Skin epidermis (tissue), 12 donors: ENCODE measurements around the gene NAP1L1.

Experiments used
- H3K27ac ChIP-seq, 21 experiments: fragments of 200-600 bp; sonication (generic) in 11 of 21; one replicate each; pipeline ENCODE4 v1.5.0; 2020; ENCODE audit warnings: mild to moderate bottlenecking in 3 of 21, inconsistent platforms in 2 of 21, moderate library complexity in 2 of 21
- H3K4me3 ChIP-seq, 7 experiments: fragments of 200-600 bp; sonication (generic) in 2 of 7; one replicate each; pipeline ENCODE4 v1.5.0; 2020; ENCODE audit warnings: inconsistent platforms in 2 of 7, mild to moderate bottlenecking in 2 of 7, moderate library complexity in 1 of 7

The NAP1L1 gene

DNA sequence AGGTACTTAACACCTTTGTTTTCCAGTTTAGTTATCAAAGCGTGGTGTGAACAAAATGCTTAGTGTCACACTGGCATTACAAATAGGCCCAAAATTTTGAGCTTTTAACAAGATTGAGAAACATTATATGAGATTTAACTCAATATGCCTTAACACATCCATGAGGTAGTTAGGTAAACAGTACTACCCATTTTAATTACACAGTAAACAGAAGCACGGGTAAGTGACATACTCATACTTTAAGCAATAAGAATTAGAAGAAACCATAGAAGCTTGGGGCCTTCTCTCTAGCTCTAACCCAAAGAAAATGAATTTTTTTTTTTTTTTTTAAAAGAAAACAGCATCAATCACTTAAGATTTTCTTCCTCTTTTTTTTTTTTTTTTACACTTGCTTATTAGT is 37.4 kb downstream of the NAP1L1 start:
- H3K27ac ChIP-seq = no peak overlapping the region
- no peak overlapping the region for H3K4me3 ChIP-seq

DNA sequence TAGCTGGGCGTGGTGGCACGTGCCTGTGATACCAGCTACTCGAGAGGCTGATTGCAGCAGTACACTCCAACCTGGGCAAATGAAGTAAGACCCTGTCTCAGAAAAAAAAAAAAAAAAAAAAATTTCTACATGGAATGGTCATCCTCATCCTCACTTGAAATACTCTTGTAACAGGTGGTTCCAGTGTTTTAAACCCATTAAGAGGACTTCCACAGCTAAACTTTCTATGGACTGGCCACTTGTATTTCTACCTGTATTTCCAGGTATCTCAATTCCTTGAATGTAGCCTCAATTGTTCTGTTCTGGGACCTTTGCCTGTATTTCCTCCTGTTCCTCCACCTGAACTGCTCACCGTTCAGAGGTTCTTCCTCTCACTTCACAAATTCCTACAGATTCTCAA is 41.1 kb downstream of the NAP1L1 start:
- Histone ChIP-seq H3K27ac (no peak overlapping the region), H3K4me3 (no peak overlapping the region)

DNA sequence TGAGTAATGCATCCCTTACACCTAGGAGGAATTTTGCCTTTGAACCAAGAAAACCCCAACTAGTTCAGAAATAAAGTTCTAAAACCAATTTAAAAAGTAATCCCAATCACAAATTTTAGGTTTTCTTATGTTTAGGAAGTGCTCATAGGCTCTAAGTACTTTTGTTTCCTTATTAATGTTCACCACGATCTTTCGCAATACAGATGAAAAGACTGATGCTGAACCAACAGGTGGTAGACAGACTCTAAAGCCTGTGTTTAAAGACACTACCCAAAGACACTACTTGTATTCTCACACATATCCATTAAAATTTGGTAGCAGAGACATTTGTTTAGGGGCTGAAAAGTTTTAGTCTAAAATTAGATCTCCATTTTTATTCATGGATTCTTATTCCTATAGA is 42.3 kb downstream of the NAP1L1 start:
- no peak overlapping the region for H3K4me3 ChIP-seq
- H3K27ac ChIP-seq = no peak overlapping the region

DNA sequence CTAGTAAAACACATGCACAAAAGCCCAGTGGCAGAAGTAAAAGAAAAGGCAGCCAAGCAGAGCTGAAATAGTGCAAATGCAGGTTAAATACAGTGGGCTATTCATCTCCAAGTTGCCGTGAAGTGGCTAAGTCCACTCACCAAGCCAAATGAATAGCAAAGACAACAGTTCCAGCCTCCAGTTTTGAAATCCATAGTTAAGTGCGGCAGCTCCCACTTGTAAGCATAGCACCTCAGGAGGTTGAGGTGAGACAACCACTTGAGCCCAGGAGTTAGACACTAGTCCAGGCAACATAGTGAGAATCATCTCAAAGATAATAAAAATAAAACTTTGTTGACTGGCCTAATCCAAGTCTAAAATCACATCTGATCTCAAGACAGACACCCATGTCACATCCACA is 43.1 kb downstream of the NAP1L1 start:
- no peak overlapping the region for H3K27ac ChIP-seq
- no peak overlapping the region for H3K4me3 ChIP-seq

DNA sequence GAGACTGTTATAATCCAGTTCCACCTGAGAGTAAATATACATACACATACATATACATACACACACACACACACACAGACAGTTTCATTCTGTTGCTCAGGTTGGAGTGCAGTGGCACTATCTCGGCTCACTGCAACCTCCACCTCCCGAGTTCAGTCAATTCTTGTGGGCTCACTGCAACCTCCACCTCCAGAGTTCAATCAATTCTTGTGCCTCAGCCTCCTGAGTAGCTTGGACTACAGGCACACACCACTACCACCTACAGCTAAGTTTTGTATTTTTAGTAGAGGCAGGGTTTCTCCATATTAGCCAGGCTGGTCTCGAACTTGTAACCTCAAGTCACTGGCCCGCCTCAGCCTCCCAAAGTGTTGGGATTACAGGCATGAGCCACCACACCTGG is 44.0 kb downstream of the NAP1L1 start:
- H3K27ac ChIP-seq = no peak overlapping the region
- H3K4me3 ChIP-seq = no peak overlapping the region

DNA sequence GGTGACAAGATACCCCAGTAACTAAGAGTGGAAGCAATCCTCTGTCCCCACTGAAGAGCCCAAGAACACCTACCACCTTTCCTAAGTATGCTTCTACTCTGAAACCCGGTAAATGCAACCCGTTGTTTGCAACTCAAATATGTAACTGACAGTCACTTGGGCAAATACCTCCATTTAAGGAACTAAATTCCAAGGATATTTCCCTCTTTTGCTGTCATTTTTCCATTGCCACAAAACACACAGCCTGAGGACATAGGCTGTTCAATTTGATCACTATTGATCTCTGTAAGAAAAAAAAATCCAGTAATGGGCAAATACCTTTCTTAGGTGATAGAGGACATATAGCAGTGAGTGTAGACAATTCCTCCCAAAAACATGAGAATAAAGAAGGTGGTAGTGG is 46.3 kb downstream of the NAP1L1 start:
- H3K27ac ChIP-seq = no peak overlapping the region
- no peak overlapping the region for H3K4me3 ChIP-seq

DNA sequence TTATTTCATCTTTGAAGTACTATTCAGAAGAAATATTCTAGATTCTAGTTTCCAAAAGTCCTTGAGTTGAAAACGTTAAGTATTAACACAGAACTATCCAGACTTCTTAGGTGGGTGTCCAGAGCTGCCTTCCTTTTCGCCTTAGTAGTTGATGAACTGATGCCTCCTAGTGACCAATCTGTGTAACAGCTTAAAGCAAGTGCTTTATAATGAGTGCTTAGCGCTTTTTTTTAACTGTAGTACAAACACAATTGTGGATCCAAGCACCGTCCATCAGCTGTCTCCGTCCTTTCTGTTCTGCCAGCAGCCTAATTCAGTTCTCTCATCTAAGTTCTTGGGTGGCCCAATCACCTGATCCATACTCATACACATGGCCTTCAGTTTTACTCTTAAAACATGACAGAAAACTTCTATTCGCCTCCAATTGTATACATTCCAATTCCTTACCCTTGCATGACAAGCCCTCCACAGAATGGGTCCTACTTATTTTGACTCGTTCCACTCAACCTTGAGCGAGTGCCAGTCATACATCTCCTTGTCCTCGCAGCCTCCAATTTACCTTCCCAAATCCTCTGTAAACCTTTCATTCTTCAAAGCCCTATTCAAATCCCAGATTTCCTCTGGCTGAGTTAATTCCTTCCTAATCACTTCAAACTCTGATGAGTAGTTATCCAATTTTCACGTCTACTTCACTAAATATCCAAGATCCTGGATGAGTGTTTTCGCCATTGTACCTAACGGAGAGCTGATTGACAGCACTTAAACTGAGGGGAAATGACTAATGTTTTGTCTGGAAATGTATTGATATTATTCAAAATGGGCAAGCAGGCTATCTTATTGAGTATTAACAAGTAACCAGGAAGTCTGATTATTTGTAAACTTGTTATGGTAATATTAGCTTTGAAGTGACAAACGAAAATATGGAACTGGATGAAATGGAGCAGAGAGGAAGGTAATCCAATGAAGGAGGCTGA is 47.1 kb downstream of the NAP1L1 start:
- no peak overlapping the region for H3K27ac ChIP-seq

DNA sequence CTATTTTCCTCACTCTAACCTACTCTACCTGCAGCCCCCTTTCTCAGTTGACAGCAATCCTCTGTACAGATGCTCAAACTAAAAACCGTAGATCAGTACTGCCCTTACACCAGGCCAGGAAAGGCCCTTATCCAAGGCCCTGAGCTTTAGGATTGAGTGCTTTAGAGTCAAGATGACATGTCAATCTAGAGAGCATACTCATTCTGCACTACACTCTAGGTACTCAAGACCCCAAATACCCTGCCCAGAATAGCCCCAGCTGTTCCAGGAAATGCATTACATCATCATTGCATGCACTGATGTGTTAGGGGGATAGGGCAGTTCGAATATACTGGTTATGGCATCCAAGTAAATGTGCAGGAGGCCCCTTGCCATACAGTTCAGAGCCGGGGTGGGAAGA is 49.4 kb downstream of the NAP1L1 start:
- Histone ChIP-seq H3K4me3 (no peak overlapping the region), H3K27ac (no peak overlapping the region)

More for the DNA sequence above, 47.1 kb downstream of the NAP1L1 start:
- no peak overlapping the region for H3K4me3 ChIP-seq

DNA sequence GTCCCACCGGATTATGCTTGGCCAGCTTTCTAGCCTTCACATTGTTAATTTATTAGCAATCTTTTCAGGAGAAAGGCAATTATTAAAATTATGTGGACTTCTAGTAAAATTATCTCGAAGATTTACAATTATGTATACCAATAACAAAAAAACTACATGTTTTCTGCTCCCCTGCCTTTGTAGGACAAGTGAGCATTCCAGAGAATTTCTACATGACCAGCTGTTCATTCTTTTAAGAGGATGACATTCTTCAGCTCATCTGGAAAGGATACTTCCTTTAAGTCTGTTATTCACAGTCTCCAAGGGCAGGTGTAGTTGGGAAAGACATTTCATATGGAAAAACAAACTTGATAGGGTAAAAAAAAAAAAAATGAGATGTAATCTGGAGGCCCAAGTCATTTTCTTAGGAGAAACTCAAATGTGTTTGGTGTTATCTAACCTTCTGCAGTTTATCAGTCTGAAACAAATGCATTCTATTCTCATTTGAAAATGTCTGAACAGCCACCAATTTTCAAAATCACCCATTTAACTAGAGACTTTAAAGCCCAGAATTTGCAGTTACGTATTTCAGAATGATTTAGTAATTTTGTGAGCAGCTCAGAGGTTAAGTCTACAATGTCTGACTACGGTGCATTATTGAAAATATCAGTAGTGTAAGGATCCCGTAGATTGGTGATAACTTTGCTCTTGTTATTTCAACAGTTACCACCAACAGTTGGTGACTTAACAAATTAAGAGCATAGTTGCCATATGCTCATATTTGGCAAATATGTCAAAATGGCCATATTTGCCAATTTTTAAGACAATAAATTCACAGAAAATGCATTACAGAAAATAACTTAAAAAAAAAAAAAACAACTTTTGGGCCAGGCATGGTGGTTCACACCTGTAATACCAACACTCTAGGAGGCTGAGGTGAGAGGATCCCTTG is 51.1 kb downstream of the NAP1L1 start:
- peak overlapping the region in 4 of 7 experiments; percentile 65 to 83 (median 72) for H3K4me3 ChIP-seq
- H3K27ac ChIP-seq = peak overlapping the region in 14 of 21 experiments; percentile 82 to 98 (median 96)

DNA sequence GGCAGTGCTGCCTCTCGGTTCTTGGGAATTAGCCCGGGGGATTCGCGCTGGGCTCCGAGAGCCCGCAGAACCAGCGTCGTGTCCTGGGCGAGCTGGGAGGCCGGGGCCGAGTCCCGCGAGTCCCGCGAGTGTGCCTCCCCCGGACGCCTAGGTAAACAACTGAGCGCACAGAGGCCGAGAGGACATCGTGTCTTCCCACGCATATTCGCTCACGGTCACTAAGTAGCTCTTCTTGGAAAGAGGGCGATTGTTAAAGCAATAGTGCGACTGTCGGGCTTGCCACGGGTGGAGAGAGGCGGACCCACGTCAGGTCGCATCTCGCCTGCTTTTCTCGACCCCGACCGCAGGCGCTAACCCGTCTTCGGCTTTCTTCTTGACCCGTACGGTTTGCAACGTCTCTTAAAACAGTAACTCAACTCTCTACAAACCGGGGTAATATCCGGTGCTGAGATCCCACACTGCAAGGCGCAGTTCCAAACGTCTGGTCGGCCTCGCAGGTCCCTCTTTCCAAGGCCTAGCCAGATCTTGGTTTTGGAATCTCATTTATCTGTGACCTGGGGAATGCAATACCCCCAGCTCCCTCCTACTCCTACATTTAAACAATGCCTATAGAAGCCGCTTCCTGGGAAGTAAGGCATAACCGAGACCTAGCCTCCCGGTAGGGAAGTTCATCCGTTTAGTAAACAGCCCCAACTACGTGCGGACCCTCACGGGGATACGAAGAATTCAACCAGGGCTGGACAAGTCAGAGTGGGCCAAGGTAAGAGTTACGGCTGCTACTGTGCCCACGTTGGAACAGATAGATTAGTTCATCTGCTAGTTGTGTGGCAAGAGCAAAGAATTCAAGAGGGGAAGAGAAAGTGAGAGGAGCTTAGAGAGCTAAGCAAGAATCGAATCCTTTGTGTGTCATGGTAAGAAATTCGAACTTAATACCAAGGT is 52.2 kb downstream of the NAP1L1 start:
- peak overlapping the region; percentile 49 to 83 (median 70) for H3K4me3 ChIP-seq
- peak overlapping the region; percentile 71 to 98 (median 94) for H3K27ac ChIP-seq

DNA sequence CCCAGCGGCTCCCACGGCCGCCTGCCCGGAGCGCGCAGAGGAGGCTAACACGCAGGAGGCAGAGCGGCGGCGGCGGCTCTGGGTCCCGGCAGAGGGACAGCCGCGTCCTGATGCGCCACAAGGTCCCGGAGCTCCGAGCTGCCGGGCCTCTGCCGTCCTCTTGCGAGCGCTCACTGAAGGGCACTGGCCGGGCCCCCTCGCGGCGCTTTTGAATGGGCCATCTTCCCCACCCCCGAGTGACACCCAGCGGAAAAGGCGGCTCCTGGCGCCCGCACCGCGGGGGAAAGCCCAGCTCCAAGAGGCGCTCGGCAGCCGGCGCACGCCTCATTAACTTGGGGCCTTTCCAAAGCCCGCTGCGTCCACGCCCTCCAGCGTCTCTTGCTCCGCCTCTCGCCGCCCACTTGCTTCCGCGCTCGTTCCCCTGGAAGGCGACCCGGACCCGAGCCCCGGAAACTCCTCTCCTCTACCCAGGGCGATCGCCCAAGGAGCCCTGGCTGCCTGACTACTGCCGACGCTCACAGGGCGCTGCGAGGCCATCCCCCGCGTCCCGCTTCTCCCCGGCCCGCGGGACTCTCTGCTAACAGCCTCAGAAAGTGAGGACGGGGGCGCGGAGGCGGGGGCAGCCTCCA is 53.0 kb downstream of the NAP1L1 start, which contains the start of gene PHLDA1:
TSS of gene PHLDA1 (minus strand) at position 363 of the 629 bp plus-strand sequence.
- Histone ChIP-seq H3K27ac (peak within 1 kb of the TSS; percentile 71 to 98 (median 94)), H3K4me3 (peak within 1 kb of the TSS; percentile 49 to 83 (median 70))

DNA sequence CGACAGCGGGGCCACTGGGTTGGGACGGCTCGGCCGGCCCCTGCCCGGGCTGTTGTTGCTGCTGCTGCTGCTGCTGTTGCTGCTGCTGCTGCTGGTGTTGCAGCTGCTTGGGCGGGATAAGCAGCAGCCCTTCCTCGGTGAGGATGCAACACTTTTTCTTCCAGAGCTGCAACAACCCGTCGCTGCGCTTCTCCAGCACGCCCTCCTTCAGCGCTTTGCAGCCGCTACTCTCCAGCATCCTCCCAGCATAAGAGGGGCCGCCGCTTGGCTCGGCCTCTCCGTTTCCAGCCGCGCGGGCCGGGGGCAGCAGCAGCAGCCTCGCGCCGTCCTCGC is 53.4 kb downstream of the NAP1L1 start:
- Histone ChIP-seq H3K27ac (peak overlapping the region; percentile 44 to 98 (median 94)), H3K4me3 (peak overlapping the region; percentile 49 to 83 (median 70))

DNA sequence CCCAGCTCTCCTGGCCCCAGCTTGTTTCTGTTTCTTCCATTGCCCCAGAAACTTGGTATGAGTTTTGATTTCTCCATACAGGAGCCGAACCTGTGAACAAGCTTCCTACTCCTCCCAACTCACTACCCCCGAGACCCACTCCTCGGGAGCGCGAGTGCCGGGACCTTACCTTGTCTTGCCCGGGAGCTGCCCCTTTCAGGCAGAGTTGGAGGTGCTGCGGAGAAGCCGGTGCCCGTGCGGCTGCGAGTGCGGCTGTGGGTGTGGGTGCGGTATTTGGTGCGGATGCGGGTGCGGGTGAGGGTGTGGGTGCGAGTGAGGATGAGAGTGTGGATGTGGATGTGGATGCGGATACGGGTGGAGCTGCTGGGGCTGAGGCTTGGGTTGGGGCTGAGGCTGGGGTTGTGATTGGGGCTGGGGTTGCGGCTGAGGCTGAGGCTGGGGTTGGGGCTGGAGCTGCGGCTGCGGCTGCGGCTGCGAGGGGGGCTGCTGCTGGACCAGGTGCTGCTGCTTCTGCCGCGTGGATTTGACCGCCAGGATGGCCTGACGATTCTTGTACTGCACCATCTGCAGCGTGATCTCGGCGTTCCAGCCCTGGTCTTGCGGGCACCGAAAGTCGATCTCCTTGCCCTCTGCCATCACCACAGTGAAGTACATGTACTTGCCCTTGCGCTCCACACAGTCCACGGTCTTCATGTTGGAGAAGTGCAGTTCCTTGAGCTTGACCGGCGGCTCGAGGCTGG is 54.0 kb downstream of the NAP1L1 start:
- H3K27ac ChIP-seq = peak overlapping the region; percentile 44 to 98 (median 94)
- H3K4me3 ChIP-seq = peak overlapping the region; percentile 49 to 83 (median 70)

DNA sequence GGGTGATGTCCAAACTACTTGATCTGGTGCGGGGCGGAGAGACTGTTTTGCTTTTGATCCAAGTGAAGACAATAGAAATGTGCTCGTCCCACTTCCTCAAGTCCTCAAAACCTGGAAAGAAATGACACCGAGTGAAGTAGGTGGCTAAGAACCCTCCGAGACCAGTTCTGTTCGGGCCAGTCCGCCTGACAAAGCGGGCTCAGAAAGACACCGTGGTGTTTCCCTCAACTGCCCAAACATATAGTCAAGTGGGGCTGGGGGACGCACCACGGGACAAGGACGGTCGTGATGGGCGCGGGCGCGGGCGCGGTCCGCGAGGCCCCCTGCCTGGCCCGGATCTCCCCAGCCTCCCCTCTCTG is 54.5 kb downstream of the NAP1L1 start:
- Histone ChIP-seq H3K4me3 (peak overlapping the region; percentile 49 to 83 (median 70)), H3K27ac (peak overlapping the region; percentile 44 to 98 (median 94))

DNA sequence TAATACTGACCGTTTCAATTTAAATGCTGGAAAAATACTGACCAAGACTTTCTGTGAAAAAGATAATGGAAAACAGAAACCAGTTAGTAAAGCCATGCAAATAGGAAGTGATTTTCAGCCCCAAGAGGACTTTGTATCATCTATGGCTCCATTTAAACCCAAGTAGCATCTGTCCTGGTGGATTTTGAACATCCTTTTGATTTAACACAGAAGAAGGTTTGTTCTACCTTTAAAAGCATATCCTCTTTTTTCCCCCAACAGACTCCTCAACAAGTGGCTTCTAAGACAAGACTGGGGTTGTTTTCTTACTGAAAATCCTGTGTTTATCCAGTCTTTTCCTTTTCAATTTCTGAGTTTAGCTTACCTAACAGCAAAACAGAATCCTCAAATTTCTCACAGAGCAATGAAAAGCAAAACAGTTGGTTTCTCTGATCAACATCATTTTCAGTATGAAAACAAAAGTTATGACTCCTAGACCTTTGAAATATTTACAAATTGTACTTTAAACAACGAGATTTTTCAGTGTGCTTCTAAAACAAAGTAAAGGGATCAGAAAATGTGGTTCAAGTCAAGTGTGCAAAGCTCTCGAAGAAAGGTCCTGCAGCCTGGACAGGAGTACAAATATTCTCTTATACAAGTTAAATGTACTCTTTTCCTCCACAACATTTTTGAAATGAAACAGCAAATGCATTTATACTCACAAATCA is 55.8 kb downstream of the NAP1L1 start:
- Histone ChIP-seq H3K4me3 (peak overlapping the region in 6 of 7 experiments; percentile 6 to 83 (median 70)), H3K27ac (peak overlapping the region in 15 of 21 experiments; percentile 26 to 98 (median 94))

DNA sequence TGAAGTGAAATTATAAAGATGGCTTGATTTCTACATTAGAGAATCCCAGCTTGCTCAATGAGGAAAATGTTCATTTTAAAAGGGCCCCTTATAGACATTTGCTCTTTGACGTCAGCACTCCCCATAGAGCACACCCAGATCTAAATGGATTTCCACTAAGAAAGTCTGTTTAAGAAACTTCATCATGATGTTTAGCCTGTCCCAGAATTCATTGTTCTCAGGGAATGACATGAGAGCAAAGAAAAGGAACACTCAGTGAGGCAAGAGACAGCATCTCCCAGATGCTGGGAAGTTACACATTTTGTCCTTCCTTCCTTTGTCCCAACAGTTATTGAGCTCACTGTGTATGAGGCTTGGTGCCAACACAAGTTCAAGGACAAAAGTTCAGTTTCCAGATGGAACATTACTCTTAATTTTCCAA is 57.8 kb downstream of the NAP1L1 start:
- H3K27ac ChIP-seq = peak overlapping the region in 3 of 21 experiments; percentile 14 to 48 (median 31)

More for the DNA sequence above, 57.8 kb downstream of the NAP1L1 start:
- no peak overlapping the region for H3K4me3 ChIP-seq
